CD4-positive, alpha-beta memory T cell (primary cell): ENCODE data around the gene PLD5. TPM values are rescaled to one million over a fixed set of nuclear protein-coding genes. Genes with fewer than 3 reads are reported as not detected.
"Not testable (repeated sequence)": the region's sequence is repeated elsewhere in the genome, so short reads cannot be mapped to it uniquely, and the experiment has no call there.

Source experiments
- CTCF ChIA-PET: fragments of 350-600 bp; sonication (Branson Sonifier 250); formaldehyde crosslinking; loops from one replicate; lab custom pipeline; 2021; ENCODE audit warnings: inconsistent platforms; ENCODE audit not compliant: partially characterized antibody; lab: Charles Lee
- POLR2A ChIA-PET: fragments of 350-600 bp; sonication (Branson Sonifier 250); formaldehyde crosslinking; loops from one replicate; lab custom pipeline; 2021; ENCODE audit not compliant: partially characterized antibody; lab: Charles Lee
- DNase-seq, 5 donors: peaks; one replicate each; pipeline versions ENCODE4 v3.0.0 to v3.0.0-alpha.2; 2020 to 2022; ENCODE audit warnings: mixed read lengths in 1 of 5
- H3K27ac ChIP-seq: one replicate; pipeline ENCODE4 v1.7.0; 2013; ENCODE audit warnings: low read depth, low read length
- H3K27me3 ChIP-seq: 2 replicates; pipeline ENCODE4 v1.7.0; 2013; ENCODE audit warnings: mild to moderate bottlenecking, low read length, moderate library complexity; ENCODE audit not compliant: insufficient read depth
- H3K36me3 ChIP-seq: 2 replicates; pipeline ENCODE4 v1.7.0; 2013; ENCODE audit warnings: mild to moderate bottlenecking, low read length, moderate library complexity; ENCODE audit not compliant: insufficient read depth
- H3K4me1 ChIP-seq: 2 replicates; pipeline ENCODE4 v1.7.0; 2013; ENCODE audit warnings: mild to moderate bottlenecking, low read length, moderate library complexity; ENCODE audit not compliant: insufficient read depth
- H3K4me3 ChIP-seq, 2 donors: one replicate each; pipeline ENCODE4 v1.7.0; 2013; ENCODE audit warnings: low read length in 2 of 2, mild to moderate bottlenecking in 1 of 2
- H3K9me3 ChIP-seq, 2 donors: one replicate each; pipeline ENCODE4 v1.7.0; 2013; ENCODE audit warnings: low read length in 2 of 2, control low read depth in 1 of 2; ENCODE audit not compliant: control insufficient read depth in 1 of 2
- H3K27ac Mint-ChIP-seq, 7 donors: one replicate each; pipeline ENCODE4 v1.8.0; 2020 to 2021; ENCODE audit warnings: mixed read lengths in 7 of 7, mild to moderate bottlenecking in 6 of 7, inconsistent platforms in 3 of 7, moderate library complexity in 3 of 7
- H3K27me3 Mint-ChIP-seq, 2 donors: one replicate each; pipeline ENCODE4 v1.8.0; 2020 to 2021; ENCODE audit warnings: mixed read lengths in 2 of 2
- H3K36me3 Mint-ChIP-seq, 2 donors: one replicate each; pipeline ENCODE4 v1.8.0; 2020 to 2021; ENCODE audit warnings: mixed read lengths in 2 of 2, inconsistent platforms in 1 of 2, mild to moderate bottlenecking in 1 of 2
- H3K4me1 Mint-ChIP-seq, 4 donors: one replicate each; pipeline ENCODE4 v1.8.0; 2020 to 2021; ENCODE audit warnings: mixed read lengths in 4 of 4, mild to moderate bottlenecking in 1 of 4
- H3K4me3 Mint-ChIP-seq, 8 donors: one replicate each; pipeline ENCODE4 v1.8.0; 2020 to 2021; ENCODE audit warnings: mixed read lengths in 8 of 8, mild to moderate bottlenecking in 7 of 8, moderate library complexity in 6 of 8, inconsistent platforms in 3 of 8
- H3K9me3 Mint-ChIP-seq, 8 donors: one replicate each; pipeline ENCODE4 v1.8.0; 2020 to 2021; ENCODE audit warnings: mixed read lengths in 8 of 8, mild to moderate bottlenecking in 5 of 8, inconsistent platforms in 3 of 8, moderate library complexity in 1 of 8
- intact Hi-C: fragments of 100-400 bp; cut with micrococcal nuclease; formaldehyde crosslinking; loops from one replicate; pipeline ENCODE4 v1.15.1; 2023
- polyA plus RNA-seq, 2 donors: library from polyadenylated mRNA; unstranded; fragments of 300-500 nt; fragmentation: Illumina TruSeq; gene quantifications; one replicate each; pipeline ENCODE4 v1.2.3, GENCODE V29; 2021
- total RNA-seq, 2 experiments: library from RNA; stranded (reverse); gene quantifications; one replicate each; pipeline ENCODE4 v1.2.3, GENCODE V29; 2021

The PLD5 gene
- total and polyA plus RNA-seq, 4 experiments from 2014 or later: not detected

- intact Hi-C loops, H3K27ac Mint-ChIP-seq, H3K36me3 ChIP-seq, DNase-seq, CTCF ChIA-PET, H3K4me1 Mint-ChIP-seq, H3K36me3 Mint-ChIP-seq, H3K27ac ChIP-seq, H3K9me3 ChIP-seq, H3K4me1 ChIP-seq, POLR2A ChIA-PET, H3K27me3 ChIP-seq, H3K27me3 Mint-ChIP-seq, H3K4me3 ChIP-seq, H3K4me3 Mint-ChIP-seq: not testable (repeated sequence)
- peaks cover 0 to 22% (median 8%) of the 10 kb centered on the region in 8 donors for H3K9me3 Mint-ChIP-seq
Observed at GRCh38 chr1:242212961-242213360, 311.5 kb downstream of the PLD5 start.

- Mint-ChIP-seq H3K4me3 (no peak overlapping the region), H3K27ac (no peak overlapping the region), H3K9me3 (peaks cover 0 to 19% (median 5%) of the 10 kb centered on the region in 8 donors), H3K4me1 (no peaks in the 10 kb centered on the region), H3K27me3 (peaks cover 2 to 6% of the 10 kb centered on the region in 2 donors), H3K36me3 (no peaks in the 10 kb centered on the region)
- H3K9me3 ChIP-seq: no peaks in the 10 kb centered on the region
- intact Hi-C loops: no loop called here
- H3K27me3 ChIP-seq: no peaks in the 10 kb centered on the region
- H3K36me3 ChIP-seq: no peaks in the 10 kb centered on the region
- H3K4me3 ChIP-seq: no peak overlapping the region
- ChIA-PET CTCF (no interaction called here), POLR2A (no interaction called here)
- no peak overlapping the region for H3K27ac ChIP-seq
- no peak for DNase-seq
- no peaks in the 10 kb centered on the region for H3K4me1 ChIP-seq
Observed at GRCh38 chr1:242212401-242212800, 312.1 kb downstream of the PLD5 start.

GRCh38 chr1:242211254-242212022 lies 313.1 kb downstream of the PLD5 start:
- no peaks in the 10 kb centered on the region for H3K4me1 ChIP-seq
- ChIA-PET CTCF (no interaction called here), POLR2A (no interaction called here)
- intact Hi-C loops: no loop called here
- Mint-ChIP-seq H3K36me3 (no peaks in the 10 kb centered on the region), H3K4me3 (no peak overlapping the region), H3K27ac (no peak overlapping the region), H3K9me3 (peaks cover 0 to 12% (median under 1%) of the 10 kb centered on the region in 8 donors), H3K27me3 (peaks cover 2 to 6% of the 10 kb centered on the region in 2 donors), H3K4me1 (no peaks in the 10 kb centered on the region)
- DNase-seq: no peak
- no peaks in the 10 kb centered on the region for H3K9me3 ChIP-seq
- no peak overlapping the region for H3K4me3 ChIP-seq
- no peaks in the 10 kb centered on the region for H3K36me3 ChIP-seq
- no peak overlapping the region for H3K27ac ChIP-seq
- no peaks in the 10 kb centered on the region for H3K27me3 ChIP-seq

- H3K36me3 ChIP-seq, H3K9me3 Mint-ChIP-seq, intact Hi-C loops, H3K36me3 Mint-ChIP-seq, H3K4me1 Mint-ChIP-seq, DNase-seq, H3K27ac Mint-ChIP-seq, H3K4me3 ChIP-seq, POLR2A ChIA-PET, H3K4me3 Mint-ChIP-seq, H3K27me3 ChIP-seq, CTCF ChIA-PET, H3K27ac ChIP-seq, H3K4me1 ChIP-seq, H3K9me3 ChIP-seq, H3K27me3 Mint-ChIP-seq: not testable (repeated sequence)
Observed at GRCh38 chr1:242210316-242210715, 314.2 kb downstream of the PLD5 start.

GRCh38 chr1:242209063-242209462 lies 315.4 kb downstream of the PLD5 start:
- no peak overlapping the region for H3K4me3 Mint-ChIP-seq
- H3K9me3 Mint-ChIP-seq: peaks cover 0 to 4% (median 0%) of the 10 kb centered on the region in 8 donors
- Histone ChIP-seq H3K4me1 (no peaks in the 10 kb centered on the region), H3K27ac (no peak overlapping the region), H3K4me3 (no peak overlapping the region), H3K36me3 (no peaks in the 10 kb centered on the region), H3K27me3 (no peaks in the 10 kb centered on the region), H3K9me3 (no peaks in the 10 kb centered on the region)
- no peak overlapping the region for H3K27ac Mint-ChIP-seq
- intact Hi-C loops: no loop called here
- no peak for DNase-seq
- peaks cover 2 to 6% of the 10 kb centered on the region in 2 donors for H3K27me3 Mint-ChIP-seq
- no peaks in the 10 kb centered on the region for H3K4me1 Mint-ChIP-seq
- no peaks in the 10 kb centered on the region for H3K36me3 Mint-ChIP-seq
- CTCF ChIA-PET: no interaction called here
- POLR2A ChIA-PET: no interaction called here

- Mint-ChIP-seq H3K27ac (no peak overlapping the region), H3K27me3 (peaks cover 2 to 6% of the 10 kb centered on the region in 2 donors), H3K4me1 (no peaks in the 10 kb centered on the region), H3K4me3 (no peak overlapping the region), H3K36me3 (no peaks in the 10 kb centered on the region), H3K9me3 (peaks cover 0 to 6% (median 0%) of the 10 kb centered on the region in 8 donors)
- Histone ChIP-seq H3K27ac (no peak overlapping the region), H3K27me3 (no peaks in the 10 kb centered on the region), H3K36me3 (no peaks in the 10 kb centered on the region), H3K4me3 (no peak overlapping the region), H3K9me3 (no peaks in the 10 kb centered on the region), H3K4me1 (no peaks in the 10 kb centered on the region)
- intact Hi-C loops: no loop called here
- CTCF ChIA-PET: no interaction called here
- POLR2A ChIA-PET: no interaction called here
- DNase-seq: no peak
Observed at GRCh38 chr1:242208021-242208420, 316.5 kb downstream of the PLD5 start.

- no peaks in the 10 kb centered on the region for H3K4me1 Mint-ChIP-seq
- no peak overlapping the region for H3K4me3 ChIP-seq
- H3K4me3 Mint-ChIP-seq: no peak overlapping the region
- H3K4me1 ChIP-seq: no peaks in the 10 kb centered on the region
- intact Hi-C loops: no loop called here
- H3K36me3 Mint-ChIP-seq: no peaks in the 10 kb centered on the region
- H3K27me3 Mint-ChIP-seq: peaks cover 2 to 6% of the 10 kb centered on the region in 2 donors
- no peak for DNase-seq
- ChIA-PET CTCF (interaction anchor here (1.0 kb wide), 1 partner anchor 64 kb away, joined by 4 read pairs; no protein-coding TSS in a partner anchor), POLR2A (no interaction called here)
- H3K36me3 ChIP-seq: no peaks in the 10 kb centered on the region
- no peak overlapping the region for H3K27ac Mint-ChIP-seq
- H3K27me3 ChIP-seq: no peaks in the 10 kb centered on the region
- peaks cover 0 to 6% (median 0%) of the 10 kb centered on the region in 8 donors for H3K9me3 Mint-ChIP-seq
- no peaks in the 10 kb centered on the region for H3K9me3 ChIP-seq
- no peak overlapping the region for H3K27ac ChIP-seq
Observed at GRCh38 chr1:242206994-242207393, 317.5 kb downstream of the PLD5 start.
